ENCODE results near the gene NCAPD2.

GRCh38 chr12:6465467-6466183 is 28.3 kb upstream of the NCAPD2 start:
- TF ChIP-seq EP300 (IDR thresholded peaks at IDR 0.05) (no peak), CTCF (IDR thresholded peaks at IDR 0.05) (peak; percentile 84 to 97 (median 89)), POLR2A (IDR thresholded peaks at IDR 0.05; ENCODE audit: low read depth) (no peak)
